Measurements from ENCODE around the gene MAPK8IP1.
A peak's percentile ranks its signal among the peaks of the same experiment; 100 is the strongest.
"Not testable (repeated sequence)": the region's sequence is repeated elsewhere in the genome, so short reads cannot be mapped to it uniquely, and the experiment has no call there.

MAPK8IP1 gene
- total RNA-seq, result 1.6 to 20.8 (median 3.7) reads per million in 9 experiments

- peak within 1 kb of the TSS; percentile 51 to 80 for H3K27ac Mint-ChIP-seq
- peaks cover 19% of the 10 kb centered on the region for H3K36me3 Mint-ChIP-seq (ENCODE audit: insufficient read depth)
- H3K27me3 Mint-ChIP-seq, result peaks cover 0 to 2% of the 10 kb centered on the region in 2 donors
- no peaks in the 10 kb centered on the region for H3K9me3 Mint-ChIP-seq
- ATAC-seq (replicated peaks), result peak; percentile 80
- peaks cover 11 to 14% of the 10 kb centered on the region in 2 donors for H3K4me1 Mint-ChIP-seq (ENCODE audit: low read depth in 2 of 2)
- peak; percentile 41 to 50 (median 43) for DNase-seq
- peak within 1 kb of the TSS; percentile 74 to 77 for H3K4me3 Mint-ChIP-seq
Measured at GRCh38 chr11:45885274-45885920, at the start of gene MAPK8IP1. Gene MAPK8IP1, plus strand, starts transcription at chr11:45885651. Its CDS starts 170 bp downstream, at chr11:45885821.

GRCh38 chr11:45839204-45839603 is 46.2 kb upstream of the MAPK8IP1 start:
- no peaks in the 10 kb centered on the region for H3K9me3 Mint-ChIP-seq
- peaks cover 0 to 4% of the 10 kb centered on the region in 2 donors for H3K27me3 Mint-ChIP-seq
- ATAC-seq (replicated peaks) (no peak), DNase-seq (no peak)
- H3K4me3 Mint-ChIP-seq, result no peak overlapping the region
- H3K4me1 Mint-ChIP-seq (ENCODE audit: low read depth in 2 of 2), result peaks cover 10 to 13% of the 10 kb centered on the region in 2 donors
- peaks cover 14% of the 10 kb centered on the region for H3K36me3 Mint-ChIP-seq (ENCODE audit: insufficient read depth)
- no peak overlapping the region for H3K27ac Mint-ChIP-seq

- peaks cover 14% of the 10 kb centered on the region for H3K36me3 Mint-ChIP-seq (ENCODE audit: insufficient read depth)
- H3K27me3 Mint-ChIP-seq; H3K9me3 Mint-ChIP-seq; ATAC-seq (replicated peaks); DNase-seq; H3K4me1 Mint-ChIP-seq (ENCODE audit: low read depth in 2 of 2); H3K27ac Mint-ChIP-seq; H3K4me3 Mint-ChIP-seq: not testable (repeated sequence)
Measured at GRCh38 chr11:45840251-45840650, 45.2 kb upstream of the MAPK8IP1 start.

GRCh38 chr11:45843158-45843924 is 42.1 kb upstream of the MAPK8IP1 start:
- Mint-ChIP-seq H3K36me3 (ENCODE audit: insufficient read depth) (peaks cover 28% of the 10 kb centered on the region), H3K27me3 (peaks cover 4 to 7% of the 10 kb centered on the region in 2 donors), H3K27ac (peak overlapping the region; percentile 91 to 97), H3K4me3 (peak overlapping the region in 1 of 2 donors; percentile 47), H3K4me1 (ENCODE audit: low read depth in 2 of 2) (peaks cover 16 to 22% of the 10 kb centered on the region in 2 donors), H3K9me3 (no peaks in the 10 kb centered on the region)
- DNase-seq, result peak; percentile 91 to 93 (median 92)
- peak; percentile 47 for ATAC-seq (replicated peaks)

GRCh38 chr11:45844822-45845578 is 40.5 kb upstream of the MAPK8IP1 start:
- H3K27ac Mint-ChIP-seq, result peak overlapping the region; percentile 91 to 97
- H3K4me1 Mint-ChIP-seq (ENCODE audit: low read depth in 2 of 2), result peaks cover 28 to 32% of the 10 kb centered on the region in 2 donors

GRCh38 chr11:45846174-45846675 is 39.2 kb upstream of the MAPK8IP1 start:
- peaks cover 38% of the 10 kb centered on the region for H3K36me3 Mint-ChIP-seq (ENCODE audit: insufficient read depth)
- ATAC-seq (replicated peaks), result no peak
- no peaks in the 10 kb centered on the region for H3K9me3 Mint-ChIP-seq

More at GRCh38 chr11:45844822-45845578, 40.5 kb upstream of the MAPK8IP1 start:
- Mint-ChIP-seq H3K4me3 (no peak overlapping the region), H3K9me3 (no peaks in the 10 kb centered on the region), H3K27me3 (peaks cover 4 to 7% of the 10 kb centered on the region in 2 donors), H3K36me3 (ENCODE audit: insufficient read depth) (peaks cover 34% of the 10 kb centered on the region)
- DNase-seq, result no peak
- ATAC-seq (replicated peaks), result no peak

GRCh38 chr11:45846974-45847910 is 38.2 kb upstream of the MAPK8IP1 start, which contains the start of gene CRY2:
Gene CRY2, plus strand, starts transcription at chr11:45847475. Its CDS starts 16 bp downstream, at chr11:45847491.
- Mint-ChIP-seq H3K4me3 (peak within 1 kb of the TSS; percentile 83 to 87), H3K9me3 (no peaks in the 10 kb centered on the region), H3K27me3 (peaks cover 0 to 7% of the 10 kb centered on the region in 2 donors), H3K27ac (peak within 1 kb of the TSS; percentile 91 to 97), H3K4me1 (ENCODE audit: low read depth in 2 of 2) (peaks cover 40 to 43% of the 10 kb centered on the region in 2 donors), H3K36me3 (ENCODE audit: insufficient read depth) (peaks cover 39% of the 10 kb centered on the region)
- peak; percentile 77 for ATAC-seq (replicated peaks)
- peak; percentile 99 for DNase-seq

More at GRCh38 chr11:45846174-45846675, 39.2 kb upstream of the MAPK8IP1 start:
- Mint-ChIP-seq H3K4me3 (peak overlapping the region; percentile 83 to 87), H3K27ac (peak overlapping the region; percentile 91 to 97), H3K27me3 (peaks cover 0 to 7% of the 10 kb centered on the region in 2 donors), H3K4me1 (ENCODE audit: low read depth in 2 of 2) (peaks cover 35 to 41% of the 10 kb centered on the region in 2 donors)
- no peak for DNase-seq

- Mint-ChIP-seq H3K27ac (peak overlapping the region; percentile 91 to 97), H3K4me1 (ENCODE audit: low read depth in 2 of 2) (peaks cover 38 to 43% of the 10 kb centered on the region in 2 donors)
Measured at GRCh38 chr11:45847911-45848316, 37.5 kb upstream of the MAPK8IP1 start.

GRCh38 chr11:45848654-45849081 is 36.8 kb upstream of the MAPK8IP1 start:
- peak overlapping the region in 1 of 2 donors; percentile 97 for H3K27ac Mint-ChIP-seq
- no peaks in the 10 kb centered on the region for H3K9me3 Mint-ChIP-seq
- H3K4me1 Mint-ChIP-seq (ENCODE audit: low read depth in 2 of 2), result peaks cover 34 to 36% of the 10 kb centered on the region in 2 donors
- H3K36me3 Mint-ChIP-seq (ENCODE audit: insufficient read depth), result peaks cover 27% of the 10 kb centered on the region
- ATAC-seq (replicated peaks), result no peak
- H3K27me3 Mint-ChIP-seq, result peaks cover 0 to 7% of the 10 kb centered on the region in 2 donors
- peak overlapping the region; percentile 83 to 87 for H3K4me3 Mint-ChIP-seq
- DNase-seq, result no peak

More at GRCh38 chr11:45847911-45848316, 37.5 kb upstream of the MAPK8IP1 start:
- Mint-ChIP-seq H3K4me3 (peak overlapping the region; percentile 83 to 87), H3K36me3 (ENCODE audit: insufficient read depth) (peaks cover 35% of the 10 kb centered on the region), H3K27me3 (peaks cover 0 to 7% of the 10 kb centered on the region in 2 donors), H3K9me3 (no peaks in the 10 kb centered on the region)
- ATAC-seq (replicated peaks) (peak; percentile 14), DNase-seq (peak; percentile 32 to 54 (median 37))

GRCh38 chr11:45850446-45850845 is 35.0 kb upstream of the MAPK8IP1 start:
- ATAC-seq (replicated peaks) (no peak), DNase-seq (no peak)
- Mint-ChIP-seq H3K4me1 (ENCODE audit: low read depth in 2 of 2) (peaks cover 34 to 38% of the 10 kb centered on the region in 2 donors), H3K27me3 (peaks cover 0 to 3% of the 10 kb centered on the region in 2 donors), H3K36me3 (ENCODE audit: insufficient read depth) (peaks cover 26% of the 10 kb centered on the region), H3K9me3 (no peaks in the 10 kb centered on the region), H3K4me3 (peak overlapping the region; percentile 34 to 49), H3K27ac (no peak overlapping the region)

- no peaks in the 10 kb centered on the region for H3K9me3 Mint-ChIP-seq
- H3K27me3 Mint-ChIP-seq, result no peaks in the 10 kb centered on the region
- H3K4me1 Mint-ChIP-seq (ENCODE audit: low read depth in 2 of 2), result peaks cover 34 to 36% of the 10 kb centered on the region in 2 donors
- no peak overlapping the region for H3K27ac Mint-ChIP-seq
- no peak for DNase-seq
- H3K4me3 Mint-ChIP-seq, result no peak overlapping the region
- no peak for ATAC-seq (replicated peaks)
- H3K36me3 Mint-ChIP-seq (ENCODE audit: insufficient read depth), result peaks cover 28% of the 10 kb centered on the region
Measured at GRCh38 chr11:45851228-45851627, 34.2 kb upstream of the MAPK8IP1 start.

Measured in effector memory CD8-positive, alpha-beta T cell (primary cell).